Calu3 (cell line): Measurements from ENCODE around the gene DGKD. TPM values are rescaled to one million over a fixed set of nuclear protein-coding genes. Genes with fewer than 3 reads are reported as not detected.

Experiments
- BruUV-seq: library from RNA; stranded (reverse); fragments of 400-500 nt; replicated peaks from 2 replicates; lab custom pipeline; 2021; lab: Mats Ljungman, UMichigan
- CTCF ChIA-PET: fragments of 300-600 bp; sonication (Branson Sonifier 250); formaldehyde crosslinking; loops from one replicate; lab custom pipeline; 2022; ENCODE audit warnings: antibody characterized with exemption; lab: Charles Lee
- DNase-seq: peaks from one replicate; pipeline ENCODE4 v3.0.0; 2022
- H3K27ac Mint-ChIP-seq: one replicate; pipeline ENCODE4 v1.8.0; 2022; ENCODE audit warnings: mixed read lengths; ENCODE audit not compliant: unreplicated experiment
- H3K27me3 Mint-ChIP-seq: one replicate; pipeline ENCODE4 v1.8.0; 2022; ENCODE audit warnings: mixed read lengths; ENCODE audit not compliant: unreplicated experiment
- H3K36me3 Mint-ChIP-seq: one replicate; pipeline ENCODE4 v1.8.0; 2022; ENCODE audit warnings: mild to moderate bottlenecking, moderate library complexity, mixed read lengths; ENCODE audit not compliant: insufficient read depth, unreplicated experiment
- H3K4me1 Mint-ChIP-seq: one replicate; pipeline ENCODE4 v1.8.0; 2022; ENCODE audit warnings: mild to moderate bottlenecking, low read depth, mixed read lengths; ENCODE audit not compliant: unreplicated experiment
- H3K4me3 Mint-ChIP-seq: one replicate; pipeline ENCODE4 v1.8.0; 2022; ENCODE audit warnings: mild to moderate bottlenecking, low read depth, moderate library complexity, mixed read lengths; ENCODE audit not compliant: unreplicated experiment
- H3K9me3 Mint-ChIP-seq: one replicate; pipeline ENCODE4 v1.8.0; 2022; ENCODE audit warnings: low read depth, mixed read lengths; ENCODE audit not compliant: unreplicated experiment
- intact Hi-C: fragments of 100-400 bp; cut with micrococcal nuclease; formaldehyde crosslinking; loops from one replicate; pipeline ENCODE4 v1.10.0; 2022; ENCODE audit not compliant: unreplicated experiment
- total RNA-seq: library from RNA; stranded (reverse); gene quantifications from 2 replicates; pipeline ENCODE4 v1.2.3, GENCODE V29; 2022
- TF ChIP-seq, protein P1 (sequence below): fragments of 200-600 bp; IDR thresholded peaks from one replicate; pipeline ENCODE4 v1.8.0; 2022; ENCODE audit warnings: antibody characterized with exemption; ENCODE audit not compliant: unreplicated experiment

Gene DGKD
- total RNA-seq, 1 experiment from 2014 or later: 26.5 TPM

GRCh38 chr2:233350708-233351107 lies 3.6 kb upstream of the DGKD start:
- peaks cover 27% of the 10 kb centered on the region for H3K36me3 Mint-ChIP-seq
- intact Hi-C loops: no loop called here
- no TSS peak for BruUV-seq
- no peak overlapping the region for H3K4me3 Mint-ChIP-seq
- H3K4me1 Mint-ChIP-seq: peaks cover 58% of the 10 kb centered on the region
- CTCF ChIA-PET: no interaction called here
- H3K9me3 Mint-ChIP-seq: no peaks in the 10 kb centered on the region
- TF ChIP-seq, protein P1, sequence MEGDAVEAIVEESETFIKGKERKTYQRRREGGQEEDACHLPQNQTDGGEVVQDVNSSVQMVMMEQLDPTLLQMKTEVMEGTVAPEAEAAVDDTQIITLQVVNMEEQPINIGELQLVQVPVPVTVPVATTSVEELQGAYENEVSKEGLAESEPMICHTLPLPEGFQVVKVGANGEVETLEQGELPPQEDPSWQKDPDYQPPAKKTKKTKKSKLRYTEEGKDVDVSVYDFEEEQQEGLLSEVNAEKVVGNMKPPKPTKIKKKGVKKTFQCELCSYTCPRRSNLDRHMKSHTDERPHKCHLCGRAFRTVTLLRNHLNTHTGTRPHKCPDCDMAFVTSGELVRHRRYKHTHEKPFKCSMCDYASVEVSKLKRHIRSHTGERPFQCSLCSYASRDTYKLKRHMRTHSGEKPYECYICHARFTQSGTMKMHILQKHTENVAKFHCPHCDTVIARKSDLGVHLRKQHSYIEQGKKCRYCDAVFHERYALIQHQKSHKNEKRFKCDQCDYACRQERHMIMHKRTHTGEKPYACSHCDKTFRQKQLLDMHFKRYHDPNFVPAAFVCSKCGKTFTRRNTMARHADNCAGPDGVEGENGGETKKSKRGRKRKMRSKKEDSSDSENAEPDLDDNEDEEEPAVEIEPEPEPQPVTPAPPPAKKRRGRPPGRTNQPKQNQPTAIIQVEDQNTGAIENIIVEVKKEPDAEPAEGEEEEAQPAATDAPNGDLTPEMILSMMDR: no peak
- peak overlapping the region; percentile 37 for H3K27ac Mint-ChIP-seq
- peak; percentile 64 for DNase-seq
- peaks cover 10% of the 10 kb centered on the region for H3K27me3 Mint-ChIP-seq

GRCh38 chr2:233351423-233351822 lies 2.9 kb upstream of the DGKD start:
- Mint-ChIP-seq H3K36me3 (peaks cover 34% of the 10 kb centered on the region), H3K27ac (no peak overlapping the region), H3K9me3 (no peaks in the 10 kb centered on the region), H3K27me3 (peaks cover 10% of the 10 kb centered on the region), H3K4me3 (no peak overlapping the region), H3K4me1 (peaks cover 65% of the 10 kb centered on the region)
- TF ChIP-seq, protein P1: no peak
- no TSS peak for BruUV-seq
- DNase-seq: no peak
- intact Hi-C loops: no loop called here
- CTCF ChIA-PET: no interaction called here

GRCh38 chr2:233352141-233352842 lies 2.0 kb upstream of the DGKD start:
- CTCF ChIA-PET: no interaction called here
- no TSS peak for BruUV-seq
- TF ChIP-seq, protein P1: no peak
- Mint-ChIP-seq H3K4me1 (peaks cover 73% of the 10 kb centered on the region), H3K27me3 (peaks cover 10% of the 10 kb centered on the region), H3K4me3 (no peak overlapping the region), H3K27ac (peak overlapping the region; percentile 30), H3K9me3 (no peaks in the 10 kb centered on the region), H3K36me3 (peaks cover 34% of the 10 kb centered on the region)
- intact Hi-C loops: no loop called here
- DNase-seq: no peak

GRCh38 chr2:233353101-233353768 lies 1.1 kb upstream of the DGKD start:
- TF ChIP-seq, protein P1: no peak
- H3K27me3 Mint-ChIP-seq: peaks cover 6% of the 10 kb centered on the region
- DNase-seq: no peak

More at GRCh38 chr2:233353101-233353768, 1.1 kb upstream of the DGKD start:
- no peaks in the 10 kb centered on the region for H3K9me3 Mint-ChIP-seq
- H3K4me1 Mint-ChIP-seq: peaks cover 73% of the 10 kb centered on the region
- H3K36me3 Mint-ChIP-seq: peaks cover 34% of the 10 kb centered on the region
- CTCF ChIA-PET: no interaction called here
- H3K27ac Mint-ChIP-seq: peak overlapping the region; percentile 9
- intact Hi-C loops: no loop called here
- peak overlapping the region; percentile 48 for H3K4me3 Mint-ChIP-seq
- BruUV-seq: no TSS peak
